Stimulated activated CD8-positive, alpha-beta memory T cell treated with anti-CD3 and anti-CD28 coated beads, Interleukin-7, amount 100 ng/mL, for 1 hour (primary cell): ENCODE data around the gene FNDC8.
"Not testable (repeated sequence)": the region's sequence is repeated elsewhere in the genome, so short reads cannot be mapped to it uniquely, and the experiment has no call there.

Experiments
- DNase-seq, 2 donors: peaks; one replicate each; pipeline ENCODE4 v3.0.0-alpha.2; 2020; ENCODE audit warnings: low read depth in 2 of 2

The FNDC8 gene

DNA sequence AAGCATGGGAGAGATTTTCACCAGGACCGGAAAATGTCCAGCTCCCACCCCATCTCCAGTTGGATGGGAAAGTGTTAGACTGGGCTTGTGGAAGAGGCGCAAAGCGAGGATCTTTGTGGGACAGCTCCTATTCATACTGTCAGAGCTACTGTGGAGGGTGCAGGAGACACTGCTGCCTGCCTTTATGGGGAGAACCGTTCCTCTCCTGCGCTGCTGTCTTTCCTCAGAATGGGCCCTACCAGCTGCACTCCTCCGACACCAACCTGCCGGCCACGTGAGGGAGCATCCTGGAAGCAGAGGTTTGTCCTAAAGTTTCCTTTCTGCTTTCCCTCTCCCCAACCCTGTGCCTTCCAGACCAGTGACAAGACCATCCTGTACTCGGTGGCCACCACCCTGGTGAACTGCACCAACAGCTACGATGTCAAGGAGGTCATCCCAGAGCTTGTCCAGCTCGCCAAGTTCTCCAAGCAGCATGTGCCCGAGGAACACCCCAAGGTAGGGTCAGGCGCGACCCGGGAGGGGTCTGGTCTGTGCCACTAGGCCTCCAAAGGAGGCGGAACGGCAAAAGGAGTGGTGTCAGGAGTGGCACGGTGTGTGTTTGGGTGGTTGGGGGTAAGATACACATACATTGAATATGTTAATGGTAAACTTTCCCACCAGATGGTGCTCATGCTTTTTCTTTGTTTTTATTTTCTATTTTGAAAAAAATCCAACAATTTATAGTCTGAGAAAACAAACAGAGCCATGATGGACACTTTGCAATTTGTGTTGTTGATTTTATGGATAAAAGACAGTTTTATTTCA is 49.8 kb downstream of the FNDC8 start:
- DNase-seq: no peak

DNA sequence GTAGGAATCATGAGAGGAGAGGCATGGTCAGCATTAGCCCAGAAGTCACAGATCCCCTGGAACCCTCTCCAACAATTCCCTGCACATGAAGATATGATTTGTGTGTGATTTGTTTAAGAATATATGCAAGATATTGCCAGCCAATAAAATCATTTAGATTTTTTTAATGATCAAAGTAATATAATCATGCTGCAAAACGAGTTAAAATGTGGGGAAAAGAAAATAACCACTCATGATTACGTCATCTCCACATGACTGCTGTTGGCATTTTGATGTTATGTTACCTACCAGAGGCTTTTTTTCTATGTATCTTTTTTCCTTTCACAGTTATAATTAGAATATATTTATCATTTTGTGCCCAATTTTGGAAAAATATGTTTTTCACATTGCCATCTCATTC is 50.4 kb downstream of the FNDC8 start:
- DNase-seq: no peak

DNA sequence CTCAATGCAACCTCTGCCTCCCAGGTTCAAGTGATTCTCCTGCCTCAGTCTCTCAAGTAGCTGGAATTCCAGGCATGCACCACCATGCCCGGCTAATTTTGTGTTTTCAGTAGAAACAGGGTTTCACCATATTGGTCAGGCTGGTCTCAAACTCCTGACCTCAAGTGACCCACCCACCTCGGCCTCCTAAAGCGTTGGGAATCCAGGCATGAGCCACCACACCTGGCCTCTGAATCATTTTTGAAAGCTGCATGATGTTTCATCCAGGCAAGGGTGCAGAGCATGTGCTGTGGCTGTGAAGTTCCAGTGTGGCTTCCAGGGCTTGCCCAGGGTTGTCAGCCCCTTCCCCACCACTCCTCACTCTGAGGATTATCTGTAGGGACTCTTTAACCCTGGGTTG is 50.9 kb downstream of the FNDC8 start:
- DNase-seq: not testable (repeated sequence)

DNA sequence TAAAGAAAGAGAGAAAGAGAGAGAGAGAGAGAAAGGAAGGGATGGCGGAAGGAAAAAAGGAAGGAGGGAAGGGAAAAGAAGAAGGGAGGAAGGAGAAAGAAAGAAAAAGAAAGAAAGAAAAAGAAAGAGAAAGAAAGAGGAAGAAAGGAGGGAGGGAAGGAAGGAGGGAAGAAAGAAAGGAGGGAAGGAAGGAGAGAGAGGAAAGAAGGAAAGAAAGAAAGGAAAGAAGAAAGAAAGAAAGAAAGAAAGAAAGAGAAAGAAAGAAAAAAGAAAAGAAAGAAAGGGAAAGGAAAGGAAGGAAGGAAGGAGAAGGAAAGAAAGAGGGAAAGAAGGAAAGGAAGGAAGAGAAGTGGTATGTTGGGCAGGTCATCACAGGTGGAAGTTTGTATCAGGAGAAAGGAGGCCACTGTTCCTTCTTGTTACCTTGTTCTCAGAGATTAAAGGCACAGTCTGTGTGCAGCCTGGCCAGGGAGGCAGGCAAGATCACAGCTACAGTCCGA is 53.5 kb downstream of the FNDC8 start:
- DNase-seq: no peak

DNA sequence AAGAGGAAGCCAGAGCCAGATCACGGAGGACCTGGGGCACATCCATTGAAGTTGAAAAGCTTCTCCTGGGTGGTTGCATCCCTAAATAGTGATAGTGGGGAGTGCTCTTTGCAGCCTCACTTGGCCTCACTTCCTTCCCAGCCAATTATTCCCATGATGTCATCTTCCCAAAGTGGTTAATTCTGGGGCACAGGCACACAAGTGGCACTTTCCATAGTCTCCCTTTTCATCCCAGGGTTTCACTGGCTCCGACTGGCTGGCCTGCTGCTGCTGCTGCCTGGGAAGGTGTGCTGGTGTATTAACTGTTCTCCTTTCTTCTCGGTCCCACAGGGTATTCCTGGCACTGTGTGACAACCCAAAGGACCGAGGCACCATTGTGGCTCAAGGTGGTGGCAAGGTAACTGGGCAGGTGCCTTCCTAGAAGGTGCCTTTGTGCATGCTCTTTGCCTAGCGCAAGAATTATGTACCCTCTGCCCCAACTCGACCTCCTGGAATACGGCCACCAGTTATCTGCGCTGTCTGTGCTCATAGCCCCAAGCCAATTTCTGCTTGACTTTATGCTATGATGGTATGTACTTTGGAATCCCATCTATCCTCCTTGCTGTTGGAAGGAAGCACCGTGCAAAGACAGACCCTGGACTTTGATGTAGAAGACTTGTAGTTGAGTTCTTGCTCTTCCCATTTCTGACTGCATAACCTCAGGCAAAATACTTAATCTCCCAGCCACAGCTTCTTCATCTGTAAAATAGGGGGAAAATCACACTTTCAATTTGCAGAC is 54.4 kb downstream of the FNDC8 start:
- DNase-seq: no peak

DNA sequence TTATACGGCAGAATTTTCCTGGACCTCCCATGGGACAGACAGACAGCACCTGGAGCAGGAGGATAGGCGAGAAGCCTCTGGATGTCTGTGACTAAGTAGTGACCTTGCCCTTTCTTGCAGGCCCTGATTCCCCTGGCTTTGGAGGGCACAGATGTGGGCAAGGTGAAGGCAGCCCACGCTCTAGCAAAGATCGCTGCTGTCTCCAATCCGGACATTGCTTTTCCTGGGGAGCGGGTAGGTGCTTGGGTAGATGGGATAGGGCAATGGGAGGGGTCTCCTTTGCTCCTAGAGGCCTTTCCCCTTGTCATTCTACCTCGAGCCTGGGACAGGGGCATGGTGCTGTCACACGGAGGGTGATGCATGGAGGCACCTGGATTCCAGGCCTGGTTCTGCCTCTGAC is 55.5 kb downstream of the FNDC8 start:
- no peak for DNase-seq

DNA sequence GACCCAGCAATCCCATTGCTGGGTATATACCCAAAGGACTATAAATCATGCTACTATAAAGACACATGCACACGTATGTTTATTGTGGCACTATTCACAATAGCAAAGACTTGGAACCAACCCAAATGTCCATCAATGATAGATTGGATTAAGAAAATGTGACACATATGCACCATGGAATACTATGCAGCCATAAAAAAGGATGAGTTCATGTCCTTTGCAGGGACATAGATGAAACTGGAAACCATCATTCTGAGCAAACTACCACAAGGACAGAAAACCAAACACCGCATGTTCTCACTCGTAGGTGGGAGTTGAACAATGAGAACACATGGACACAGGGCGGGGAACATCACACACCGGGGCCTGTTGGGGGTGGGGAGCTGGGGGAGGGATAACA is 58.0 kb downstream of the FNDC8 start:
- DNase-seq: not testable (repeated sequence)
